Gastrocnemius medialis (tissue), 4 donors: ENCODE results near the gene DMAP1.

Experiments
- CTCF ChIP-seq, 5 experiments: fragments of 450-650 bp in 3 of 5; fragments of 200-600 bp in 2 of 5; sonication (generic) in 2 of 5; IDR thresholded peaks in 4 of 5; conservative IDR thresholded peaks in 1 of 5; 1 replicate in 4 of 5; 2 replicates in 1 of 5; pipeline ENCODE4 v1.5.1; 2016 to 2019; ENCODE audit warnings: antibody characterized with exemption in 5 of 5, mild to moderate bottlenecking in 3 of 5, moderate library complexity in 3 of 5
- POLR2A ChIP-seq, 2 donors: fragments of 450-650 bp; IDR thresholded peaks; one replicate each; pipeline ENCODE4 v1.6.1; 2017; ENCODE audit warnings: antibody characterized with exemption in 2 of 2, mild to moderate bottlenecking in 2 of 2, moderate library complexity in 2 of 2

GRCh38 chr1:44229435-44230167, 16.3 kb downstream of the DMAP1 start:
- TF ChIP-seq CTCF (IDR thresholded peaks at IDR 0.05 in 4 of 5, conservative IDR thresholded peaks at IDR 0.05 in 1 of 5) (no peak), POLR2A (IDR thresholded peaks at IDR 0.05) (no peak)
